BLaER1 treated with 17β-estradiol and CSF1 and Interleukin-3, amounts not matched to agents 10 nM and 100 nM (cell line): Measurements from ENCODE around the gene TYR.
"Not testable (repeated sequence)": the region's sequence is repeated elsewhere in the genome, so short reads cannot be mapped to it uniquely, and the experiment has no call there.

Experiments
- H3K27ac ChIP-seq, 11 experiments: shearing (Covaris generic); formaldehyde crosslinking; 2 replicates each; pipeline ENCODE4 v1.8.1; 2022
- H3K27me3 ChIP-seq, 11 experiments: shearing (Covaris generic); formaldehyde crosslinking; 2 replicates each; pipeline ENCODE4 v1.8.1; 2022
- H3K36me3 ChIP-seq, 11 experiments: shearing (Covaris generic); formaldehyde crosslinking; 2 replicates each; pipeline ENCODE4 v1.8.1; 2022
- H3K4me1 ChIP-seq, 10 experiments: shearing (Covaris generic); formaldehyde crosslinking; 2 replicates each; pipeline ENCODE4 v1.8.1; 2022
- H3K4me2 ChIP-seq, 11 experiments: shearing (Covaris generic); formaldehyde crosslinking; 2 replicates each; pipeline ENCODE4 v1.8.1; 2022
- H3K4me3 ChIP-seq, 10 experiments: shearing (Covaris generic); formaldehyde crosslinking; 2 replicates each; pipeline ENCODE4 v1.8.1; 2022
- H3K9ac ChIP-seq, 11 experiments: shearing (Covaris generic); formaldehyde crosslinking; 2 replicates each; pipeline ENCODE4 v1.8.1; 2022
- H3K9me3 ChIP-seq, 11 experiments: shearing (Covaris generic); formaldehyde crosslinking; replicated peaks in 1 of 11; 2 replicates each; pipeline ENCODE4 v1.8.1; 2022
- H4K20me1 ChIP-seq, 11 experiments: shearing (Covaris generic); formaldehyde crosslinking; 2 replicates each; pipeline ENCODE4 v1.8.1; 2022
- Cebpa-rat ChIP-seq, 11 experiments: shearing (Covaris generic); IDR thresholded peaks; 2 replicates each; pipeline ENCODE4 v1.8.1; 2022

Gene TYR

GRCh38 chr11:89249196-89249595 lies 71.5 kb downstream of the TYR start:
- Histone ChIP-seq H3K36me3 (no peaks in the 10 kb centered on the region), H3K27me3 (no peaks in the 10 kb centered on the region), H3K9ac (no peak overlapping the region), H3K4me1 (no peaks in the 10 kb centered on the region), H3K9me3 (no peaks in the 10 kb centered on the region), H4K20me1 (no peaks in the 10 kb centered on the region), H3K4me2 (no peak overlapping the region), H3K27ac (no peak overlapping the region), H3K4me3 (no peak overlapping the region)
- TF ChIP-seq Cebpa-rat (IDR thresholded peaks at IDR 0.05) = no peak

GRCh38 chr11:89261483-89261882 lies 83.8 kb downstream of the TYR start:
- H4K20me1 ChIP-seq, H3K9ac ChIP-seq, H3K36me3 ChIP-seq, H3K4me1 ChIP-seq, H3K4me2 ChIP-seq, H3K27me3 ChIP-seq, H3K9me3 ChIP-seq, H3K4me3 ChIP-seq, H3K27ac ChIP-seq: not testable (repeated sequence)
- TF ChIP-seq Cebpa-rat (IDR thresholded peaks at IDR 0.05) = peak in 2 of 11 experiments; percentile 59 to 69; a peak in 4 of 22 replicates

GRCh38 chr11:89267660-89268302 lies 90.1 kb downstream of the TYR start:
- Histone ChIP-seq H3K9ac (no peak overlapping the region), H4K20me1 (no peaks in the 10 kb centered on the region), H3K36me3 (no peaks in the 10 kb centered on the region), H3K9me3 (peaks cover 0 to 4% (median 0%) of the 10 kb centered on the region in 11 experiments; a peak in 2 of 22 replicates), H3K4me2 (no peak overlapping the region), H3K27me3 (no peaks in the 10 kb centered on the region), H3K4me3 (no peak overlapping the region), H3K27ac (no peak overlapping the region), H3K4me1 (no peaks in the 10 kb centered on the region)
- TF ChIP-seq Cebpa-rat (IDR thresholded peaks at IDR 0.05) = no peak

GRCh38 chr11:89272540-89273088 lies 94.9 kb downstream of the TYR start:
- not testable (repeated sequence) for H3K9ac ChIP-seq, H3K4me3 ChIP-seq, H3K9me3 ChIP-seq, H3K27me3 ChIP-seq, H3K27ac ChIP-seq, H3K4me2 ChIP-seq, H3K36me3 ChIP-seq, H4K20me1 ChIP-seq, H3K4me1 ChIP-seq

- not testable (repeated sequence) for H3K4me1 ChIP-seq, H3K4me3 ChIP-seq, H3K9me3 ChIP-seq, H4K20me1 ChIP-seq, H3K27me3 ChIP-seq, H3K27ac ChIP-seq, H3K9ac ChIP-seq, H3K36me3 ChIP-seq, H3K4me2 ChIP-seq
These were observed 95.5 kb downstream of the TYR start for GRCh38 chr11:89273220-89273619.

GRCh38 chr11:89275966-89276365 lies 98.3 kb downstream of the TYR start:
- Histone ChIP-seq H3K36me3 (no peaks in the 10 kb centered on the region), H4K20me1 (no peaks in the 10 kb centered on the region), H3K9ac (no peak overlapping the region), H3K9me3 (peaks cover 0 to 4% (median 0%) of the 10 kb centered on the region in 11 experiments; a peak in 2 of 22 replicates), H3K4me3 (no peak overlapping the region), H3K4me1 (no peaks in the 10 kb centered on the region), H3K27me3 (no peaks in the 10 kb centered on the region), H3K27ac (no peak overlapping the region), H3K4me2 (no peak overlapping the region)
- no peak for TF ChIP-seq Cebpa-rat (IDR thresholded peaks at IDR 0.05)

- no peak for TF ChIP-seq Cebpa-rat (IDR thresholded peaks at IDR 0.05)
- no peak overlapping the region for H3K27ac ChIP-seq
- H3K4me3 ChIP-seq = no peak overlapping the region
- no peak overlapping the region for H3K4me2 ChIP-seq
- no peaks in the 10 kb centered on the region for H3K4me1 ChIP-seq
- H3K9me3 ChIP-seq = no peaks in the 10 kb centered on the region
- no peaks in the 10 kb centered on the region for H4K20me1 ChIP-seq
- no peaks in the 10 kb centered on the region for H3K36me3 ChIP-seq
- H3K27me3 ChIP-seq = no peaks in the 10 kb centered on the region
- no peak overlapping the region for H3K9ac ChIP-seq
These were observed 101.5 kb downstream of the TYR start for GRCh38 chr11:89279176-89279575.

- H3K9me3 ChIP-seq, H3K4me3 ChIP-seq, H3K4me1 ChIP-seq, H3K36me3 ChIP-seq, H3K27ac ChIP-seq, H3K9ac ChIP-seq, H4K20me1 ChIP-seq, H3K4me2 ChIP-seq, H3K27me3 ChIP-seq: not testable (repeated sequence)
These were observed 103.5 kb downstream of the TYR start for GRCh38 chr11:89281032-89281677.

GRCh38 chr11:89286601-89287000 lies 108.9 kb downstream of the TYR start:
- not testable (repeated sequence) for H3K4me1 ChIP-seq, H3K36me3 ChIP-seq, H3K27ac ChIP-seq, H3K9me3 ChIP-seq, H3K27me3 ChIP-seq, H3K9ac ChIP-seq, H3K4me3 ChIP-seq, H4K20me1 ChIP-seq
- H3K4me2 ChIP-seq = peak overlapping the region in 7 of 11 experiments; percentile 0 to 47 (median 30); a peak in 6 of 22 replicates

GRCh38 chr11:89288004-89288403 lies 110.3 kb downstream of the TYR start:
- not testable (repeated sequence) for H3K9ac ChIP-seq, H3K4me2 ChIP-seq, H4K20me1 ChIP-seq, H3K4me3 ChIP-seq, H3K27ac ChIP-seq, H3K4me1 ChIP-seq, H3K27me3 ChIP-seq, H3K9me3 ChIP-seq, H3K36me3 ChIP-seq
